Measurements from ENCODE around the gene RAB36.

DNA sequence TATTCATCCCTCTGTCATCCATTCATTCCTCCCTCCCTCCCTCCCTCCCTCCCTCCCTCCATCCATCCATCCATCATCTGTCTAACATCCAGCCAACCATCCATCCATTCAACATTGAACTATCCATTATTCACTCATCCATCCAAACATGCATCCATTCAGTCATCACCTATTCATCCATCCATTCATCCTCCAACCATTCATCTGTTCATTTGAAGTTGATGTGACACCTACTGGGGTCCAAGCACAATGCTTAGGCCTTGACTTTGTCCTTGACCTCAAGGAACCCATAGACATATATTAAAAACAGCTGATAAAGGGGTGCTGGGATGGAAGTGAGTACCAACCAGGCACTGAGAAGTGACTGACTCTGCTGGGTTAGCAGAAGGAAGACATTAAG, 61.6 kb downstream of the RAB36 start:
- TF ChIP-seq, protein P1, sequence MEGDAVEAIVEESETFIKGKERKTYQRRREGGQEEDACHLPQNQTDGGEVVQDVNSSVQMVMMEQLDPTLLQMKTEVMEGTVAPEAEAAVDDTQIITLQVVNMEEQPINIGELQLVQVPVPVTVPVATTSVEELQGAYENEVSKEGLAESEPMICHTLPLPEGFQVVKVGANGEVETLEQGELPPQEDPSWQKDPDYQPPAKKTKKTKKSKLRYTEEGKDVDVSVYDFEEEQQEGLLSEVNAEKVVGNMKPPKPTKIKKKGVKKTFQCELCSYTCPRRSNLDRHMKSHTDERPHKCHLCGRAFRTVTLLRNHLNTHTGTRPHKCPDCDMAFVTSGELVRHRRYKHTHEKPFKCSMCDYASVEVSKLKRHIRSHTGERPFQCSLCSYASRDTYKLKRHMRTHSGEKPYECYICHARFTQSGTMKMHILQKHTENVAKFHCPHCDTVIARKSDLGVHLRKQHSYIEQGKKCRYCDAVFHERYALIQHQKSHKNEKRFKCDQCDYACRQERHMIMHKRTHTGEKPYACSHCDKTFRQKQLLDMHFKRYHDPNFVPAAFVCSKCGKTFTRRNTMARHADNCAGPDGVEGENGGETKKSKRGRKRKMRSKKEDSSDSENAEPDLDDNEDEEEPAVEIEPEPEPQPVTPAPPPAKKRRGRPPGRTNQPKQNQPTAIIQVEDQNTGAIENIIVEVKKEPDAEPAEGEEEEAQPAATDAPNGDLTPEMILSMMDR (IDR thresholded peaks at IDR 0.05; ENCODE audit: low read depth, low read length): no peak
- no peak for TF ChIP-seq POLR2A (IDR thresholded peaks at IDR 0.05; ENCODE audit: extremely low read depth, insufficient read length)
- no peak for TF ChIP-seq MAX (IDR thresholded peaks at IDR 0.05; ENCODE audit: low read depth, low read length)
- no peak for TF ChIP-seq MYC (IDR thresholded peaks at IDR 0.05; ENCODE audit: low read depth, low read length)
